ENCODE measurements around the gene CACNA2D1. TPM values are rescaled to one million over a fixed set of nuclear protein-coding genes. Genes with fewer than 3 reads are reported as not detected.

The CACNA2D1 gene
- total RNA-seq, 1 donor from 2014 or later, result 17.2 TPM

DNA sequence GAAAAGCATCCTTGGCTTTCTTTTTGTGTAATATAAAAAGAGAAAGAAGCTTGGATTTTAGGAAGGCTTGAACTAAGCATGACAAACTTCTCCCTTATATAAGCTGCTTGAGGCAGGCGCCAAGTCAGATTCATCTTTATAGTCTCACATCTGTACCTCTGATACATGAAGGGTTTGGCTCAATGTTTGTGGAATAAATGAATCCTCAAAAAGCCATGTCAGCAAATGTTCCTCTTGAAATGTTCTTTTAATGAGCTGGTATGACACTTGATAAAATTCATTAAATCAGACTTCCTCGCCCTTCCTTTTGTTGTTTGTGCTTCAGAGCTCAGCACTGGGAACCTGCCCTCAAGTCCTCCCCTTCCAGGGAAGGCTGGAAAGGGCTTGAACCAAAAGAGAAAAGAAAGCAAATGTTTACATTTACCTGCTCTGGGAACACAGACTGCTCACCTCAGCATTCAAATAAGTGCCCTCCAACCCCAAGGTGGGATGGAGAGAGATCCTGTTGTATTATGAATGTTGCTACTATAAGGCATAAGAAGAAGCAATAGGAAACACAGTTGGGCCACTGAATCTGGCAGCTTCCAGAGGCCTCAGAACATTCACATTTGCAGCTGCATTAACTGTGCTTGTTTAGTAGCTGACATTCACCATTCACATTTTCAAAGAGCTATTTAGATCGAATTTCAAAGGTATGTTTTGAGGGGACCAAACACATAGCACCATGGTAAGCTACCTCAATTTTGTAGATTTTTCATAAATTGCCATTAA is 212.6 kb downstream of the CACNA2D1 start:
- no peak for DNase-seq (ENCODE audit: low spot score)

DNA sequence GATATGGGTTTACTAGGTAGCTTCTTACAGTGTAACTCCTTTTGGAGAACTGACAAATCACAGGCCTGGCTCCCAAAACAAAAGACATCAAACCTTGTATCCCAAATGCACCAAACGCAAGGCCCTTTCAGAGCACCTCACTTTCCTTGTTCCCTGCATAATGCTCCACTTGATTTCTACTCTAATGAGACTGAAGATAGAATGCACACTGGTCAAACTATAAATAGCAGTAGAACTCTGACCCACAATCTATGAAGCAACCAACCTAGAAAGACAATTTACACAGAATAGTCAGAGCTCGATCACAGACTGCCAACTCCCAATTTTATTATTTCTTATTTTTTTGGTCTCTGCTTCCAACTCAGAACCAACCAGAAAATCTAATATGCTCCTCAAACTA is 214.4 kb downstream of the CACNA2D1 start:
- DNase-seq (ENCODE audit: low spot score), result no peak

DNA sequence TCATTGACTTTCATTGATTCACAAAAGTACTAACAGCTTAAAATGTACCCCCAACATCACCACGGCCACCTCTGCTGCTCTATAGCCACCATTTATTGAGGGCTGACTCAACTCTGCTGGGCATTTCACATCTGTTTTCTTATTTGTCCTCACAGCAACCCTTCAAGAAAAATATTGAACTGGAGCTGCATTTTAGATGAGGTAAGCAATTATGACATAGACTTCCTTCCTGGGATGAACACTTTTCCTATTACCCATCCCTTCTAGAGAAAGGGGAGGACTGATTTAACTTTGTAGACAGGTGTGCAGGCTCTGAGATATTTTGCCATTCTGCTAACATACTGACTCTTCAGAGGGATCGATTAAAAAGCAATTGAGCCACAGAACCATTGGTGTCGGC is 217.4 kb downstream of the CACNA2D1 start:
- DNase-seq (ENCODE audit: low spot score), result no peak

GRCh38 chr7:82224529-82224928 is 219.0 kb downstream of the CACNA2D1 start:
- DNase-seq (ENCODE audit: low spot score), result no peak

GRCh38 chr7:82223580-82223979 is 220.0 kb downstream of the CACNA2D1 start:
- no peak for DNase-seq (ENCODE audit: low spot score)

GRCh38 chr7:82221152-82221674 is 222.4 kb downstream of the CACNA2D1 start:
- DNase-seq (ENCODE audit: low spot score), result no peak

DNA sequence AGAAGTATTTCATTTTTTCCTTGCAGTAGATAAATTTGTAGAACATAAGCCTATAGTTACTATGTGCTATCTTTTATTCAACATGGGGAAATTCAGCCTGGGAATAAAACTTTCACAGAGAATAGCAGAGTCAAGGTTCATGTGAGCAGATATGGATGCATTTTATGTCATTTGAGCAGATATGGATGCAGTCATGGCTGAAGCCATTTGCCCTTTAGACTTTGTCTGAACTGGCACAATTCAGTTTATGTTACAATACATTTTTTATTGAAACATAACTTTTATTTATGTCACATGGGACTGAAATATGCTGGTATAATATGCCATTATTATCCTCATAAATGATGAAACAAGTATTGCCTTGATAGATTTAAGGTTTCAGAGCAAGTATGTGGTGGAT is 231.1 kb downstream of the CACNA2D1 start:
- DNase-seq (ENCODE audit: low spot score), result no peak

GRCh38 chr7:82211333-82211732 is 232.2 kb downstream of the CACNA2D1 start:
- DNase-seq (ENCODE audit: low spot score), result no peak

GRCh38 chr7:82210416-82211184 is 233.0 kb downstream of the CACNA2D1 start:
- DNase-seq (ENCODE audit: low spot score), result no peak

- DNase-seq (ENCODE audit: low spot score), result no peak
Measured at GRCh38 chr7:82209179-82209747, 234.3 kb downstream of the CACNA2D1 start.

- DNase-seq (ENCODE audit: low spot score), result no peak
Measured at GRCh38 chr7:82204694-82205093, 238.9 kb downstream of the CACNA2D1 start.

GRCh38 chr7:82202965-82203364 is 240.6 kb downstream of the CACNA2D1 start:
- DNase-seq (ENCODE audit: low spot score), result no peak

- DNase-seq (ENCODE audit: low spot score), result no peak
Measured at GRCh38 chr7:82202107-82202506, 241.5 kb downstream of the CACNA2D1 start.

DNA sequence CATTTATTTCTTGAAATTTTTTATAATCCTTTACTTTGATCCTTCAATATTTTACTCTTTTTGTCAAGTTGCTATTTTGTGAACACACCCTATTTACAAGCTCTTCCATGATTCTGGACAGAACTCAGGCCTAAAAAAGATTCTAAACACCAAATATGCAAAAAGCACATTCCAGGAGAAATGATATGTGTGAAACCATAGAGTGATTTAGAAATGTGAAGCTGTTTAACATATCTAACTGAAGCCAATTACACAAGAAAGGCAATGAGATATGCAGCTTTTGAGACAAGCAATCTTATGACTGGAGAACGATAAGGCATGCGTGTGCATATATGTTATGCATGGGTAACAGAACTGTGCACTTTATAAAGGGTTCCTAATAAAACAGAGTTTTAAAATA is 243.0 kb downstream of the CACNA2D1 start:
- no peak for DNase-seq (ENCODE audit: low spot score)

- no peak for DNase-seq (ENCODE audit: low spot score)
Measured at GRCh38 chr7:82194016-82194643, 249.4 kb downstream of the CACNA2D1 start.

DNA sequence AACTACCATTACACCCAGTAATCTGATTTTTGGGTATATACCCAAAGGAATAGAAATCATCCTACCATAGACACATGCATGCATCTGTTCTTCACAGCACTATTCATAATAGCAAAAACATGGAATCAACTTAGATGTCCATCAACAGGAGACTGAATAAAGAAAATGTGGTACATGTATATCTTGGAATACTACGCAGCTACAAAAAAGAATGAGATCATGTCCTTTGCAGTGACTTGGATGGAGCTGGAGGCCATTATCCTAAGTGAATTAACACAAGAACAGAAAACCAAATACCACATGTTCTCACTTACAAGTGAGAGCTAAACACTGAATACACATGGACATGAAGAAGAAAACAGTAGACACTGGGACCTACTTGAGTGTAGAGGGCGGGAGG is 254.9 kb downstream of the CACNA2D1 start:
- no peak for DNase-seq (ENCODE audit: low spot score)

GRCh38 chr7:82185443-82185842 is 258.1 kb downstream of the CACNA2D1 start:
- no peak for DNase-seq (ENCODE audit: low spot score)

DNA sequence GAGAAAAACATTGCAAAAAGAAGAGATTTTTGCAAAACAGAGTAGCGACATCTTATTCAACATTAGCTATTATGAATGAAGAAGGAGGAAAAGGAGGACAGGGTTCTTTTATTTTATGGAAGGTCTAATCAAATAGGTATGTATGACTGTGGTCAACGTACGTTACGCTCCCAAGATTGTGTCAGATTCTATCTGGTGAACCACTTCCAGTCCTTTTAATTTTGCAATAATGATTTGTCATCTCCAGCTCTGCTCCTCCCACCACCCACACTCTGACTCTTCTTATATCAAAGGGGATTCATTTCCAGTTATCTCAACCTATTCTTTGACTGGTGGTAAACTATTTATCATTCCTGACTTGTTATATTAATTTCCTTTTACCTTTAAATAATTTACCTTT is 259.9 kb downstream of the CACNA2D1 start:
- DNase-seq (ENCODE audit: low spot score), result no peak

- no peak for DNase-seq (ENCODE audit: low spot score)
Measured at GRCh38 chr7:82179311-82179710, 264.3 kb downstream of the CACNA2D1 start.

GRCh38 chr7:82175319-82175718 is 268.3 kb downstream of the CACNA2D1 start:
- DNase-seq (ENCODE audit: low spot score), result no peak

DNA sequence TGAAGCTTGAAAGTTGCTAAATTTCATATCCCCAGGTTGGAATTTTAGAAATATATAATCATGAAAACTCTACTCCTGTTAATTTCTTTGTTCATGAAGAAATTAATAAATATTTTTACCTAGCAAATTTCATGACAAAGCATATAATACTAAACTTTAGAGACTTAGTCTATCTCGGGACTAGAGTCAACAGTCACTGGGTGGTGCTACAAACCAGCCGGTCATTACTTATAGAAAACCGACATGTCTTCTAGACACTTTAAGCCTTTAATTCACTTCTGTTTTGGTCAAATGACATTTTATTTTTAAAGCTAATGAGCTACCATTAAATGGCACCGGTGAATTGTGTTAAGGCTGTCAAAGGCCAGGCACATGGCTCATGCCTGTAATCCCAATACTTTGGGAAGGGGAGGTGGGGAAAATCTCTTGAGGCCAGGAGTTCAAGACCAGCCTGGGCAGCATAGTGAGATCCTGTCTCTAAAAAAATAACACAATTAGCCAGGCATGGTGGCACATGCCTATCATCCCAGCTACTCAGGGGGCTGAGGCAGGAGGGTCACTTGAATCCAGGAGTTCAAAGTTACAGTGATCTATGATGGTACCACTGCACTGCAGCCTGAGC is 270.1 kb downstream of the CACNA2D1 start:
- no peak for DNase-seq (ENCODE audit: low spot score)

DNA sequence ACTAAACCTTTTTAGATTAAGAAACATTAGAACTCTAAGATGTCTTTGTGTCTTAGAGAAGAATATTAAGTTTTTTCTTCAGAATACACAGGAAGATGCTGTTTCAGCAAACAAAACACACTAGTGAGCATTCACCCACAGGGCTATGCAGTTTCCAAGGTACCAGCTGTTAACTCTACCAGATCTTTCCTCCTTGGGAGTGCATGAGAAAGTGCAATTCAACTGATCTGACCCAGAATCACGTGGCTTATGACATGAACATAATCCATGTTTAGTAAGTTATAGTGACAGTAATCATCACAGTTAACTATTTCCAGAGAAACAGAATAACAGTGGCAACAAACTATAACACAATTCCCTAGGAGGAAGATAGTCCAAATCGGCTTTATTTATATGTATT is 270.7 kb downstream of the CACNA2D1 start:
- DNase-seq (ENCODE audit: low spot score), result no peak

Measured in mucosa of gallbladder (tissue), 1 donor.